Measurements from ENCODE around the gene FXYD5. TPM values are rescaled to one million over a fixed set of nuclear protein-coding genes. Genes with fewer than 3 reads are reported as not detected.

FXYD5 gene
- total RNA-seq, 1 experiment from 2014 or later = 100 TPM

- no peaks in the 10 kb centered on the region for H3K9me3 Mint-ChIP-seq
- H3K4me2 ChIP-seq (ENCODE audit: insufficient read depth, insufficient read length, low read length) = no peak overlapping the region
- WGBS (ENCODE audit: extremely low coverage, insufficient read length, low lambda C conversion rate) = no CpG with 5 or more reads among the region's 7 CpGs
Measured at GRCh38 chr19:35120898-35121297, 33.6 kb upstream of the FXYD5 start.

More at GRCh38 chr19:35120898-35121297, 33.6 kb upstream of the FXYD5 start:
- Histone ChIP-seq H2BK15ac (ENCODE audit: low read depth, low read length) (no peak overlapping the region), H3K4ac (ENCODE audit: low read depth, low read length) (no peak overlapping the region), H3K27ac (ENCODE audit: insufficient read length, low read depth, low read length) (no peak overlapping the region), H2BK120ac (ENCODE audit: low read depth, low read length, poor library complexity, severe bottlenecking) (no peak overlapping the region), H2BK20ac (ENCODE audit: low read depth, low read length, poor library complexity, severe bottlenecking) (no peak overlapping the region), H3T11ph (ENCODE audit: low read length) (no peak overlapping the region), H3K27me3 (ENCODE audit: insufficient read depth, low read length) (no peaks in the 10 kb centered on the region), H3K9me3 (ENCODE audit: control insufficient read depth, low read depth, low read length) (no peaks in the 10 kb centered on the region), H4K20me1 (ENCODE audit: control insufficient read depth, insufficient read depth, insufficient read length) (no peaks in the 10 kb centered on the region), H4K8ac (replicated peaks; ENCODE audit: insufficient read length, low read depth, low read length) (no peak overlapping the region), H3K79me2 (ENCODE audit: insufficient read depth, low read length) (no peaks in the 10 kb centered on the region), H2BK12ac (ENCODE audit: insufficient read length, low read depth, low read length) (no peak overlapping the region), H2BK5ac (ENCODE audit: insufficient read length, low read length) (no peak overlapping the region), H3K14ac (ENCODE audit: insufficient read depth, low read length) (no peak overlapping the region), H3K79me1 (ENCODE audit: insufficient read depth, low read depth, low read length, poor library complexity, severe bottlenecking) (no peaks in the 10 kb centered on the region), H4K5ac (ENCODE audit: insufficient read length, low read depth, low read length) (no peak overlapping the region), H3K23ac (ENCODE audit: insufficient read length, low read depth, low read length) (no peak overlapping the region), H2AK5ac (ENCODE audit: insufficient read length, low read length) (no peak overlapping the region), H3K4me1 (ENCODE audit: insufficient read depth, low read length) (no peaks in the 10 kb centered on the region; the same call in 1 of the 2 replicates), H4K91ac (ENCODE audit: insufficient read length, low read depth, low read length) (no peak overlapping the region), H3K23me2 (ENCODE audit: insufficient read length, low read depth, low read length, poor library complexity, severe bottlenecking) (no peaks in the 10 kb centered on the region), H3K18ac (ENCODE audit: insufficient read length, low read depth, low read length) (no peak overlapping the region), H3K9ac (ENCODE audit: extremely low read depth, insufficient read length, low read length) (no peak overlapping the region), H2AFZ (ENCODE audit: low read length) (no peak overlapping the region), H3K56ac (ENCODE audit: insufficient read length, low read depth, low read length) (no peak overlapping the region)
- no peak for DNase-seq
- no peaks in the 10 kb centered on the region for H3K36me3 Mint-ChIP-seq (ENCODE audit: insufficient read depth in 1 of 3, low read depth in 3 of 3)
- peaks cover 10% of the 10 kb centered on the region for H3K27me3 Mint-ChIP-seq (ENCODE audit: low read depth)
- no peak for TF ChIP-seq CTCF (conservative IDR thresholded peaks at IDR 0.05)
- H3K4me1 Mint-ChIP-seq = peaks cover 41 to 53% of the 10 kb centered on the region in 2 experiments
- H3K27ac Mint-ChIP-seq = no peak overlapping the region
- no peak overlapping the region for H3K4me3 Mint-ChIP-seq
